HG03280 (cell line): ENCODE measurements around the gene TACC2.

Experiments
- ATAC-seq: cut with Tn5 transposase; IDR thresholded peaks from one replicate; pipeline ENCODE4 v1.9.1; 2021; ENCODE audit warnings: mild to moderate bottlenecking, moderate library complexity; ENCODE audit not compliant: unreplicated experiment

The TACC2 gene

GRCh38 chr10:122164023-122164601, 175.1 kb downstream of the TACC2 start:
- ATAC-seq, result no peak

GRCh38 chr10:122164815-122165483, 176.0 kb downstream of the TACC2 start:
- no peak for ATAC-seq

- no peak for ATAC-seq
Observed at GRCh38 chr10:122165484-122166276, 176.7 kb downstream of the TACC2 start.

- no peak for ATAC-seq
Observed at GRCh38 chr10:122168101-122168500, 179.1 kb downstream of the TACC2 start.

- no peak for ATAC-seq
Observed at GRCh38 chr10:122168598-122169394, 179.8 kb downstream of the TACC2 start.

GRCh38 chr10:122170802-122171201, 181.8 kb downstream of the TACC2 start:
- no peak for ATAC-seq

- ATAC-seq, result no peak
Observed at GRCh38 chr10:122171302-122172075, 182.5 kb downstream of the TACC2 start.

GRCh38 chr10:122172361-122173008, 183.5 kb downstream of the TACC2 start:
- ATAC-seq, result no peak

- no peak for ATAC-seq
Observed at GRCh38 chr10:122173337-122173736, 184.4 kb downstream of the TACC2 start.

- no peak for ATAC-seq
Observed at GRCh38 chr10:122173766-122174435, 184.9 kb downstream of the TACC2 start.

GRCh38 chr10:122176232-122177213, 187.6 kb downstream of the TACC2 start:
- ATAC-seq, result no peak

- no peak for ATAC-seq
Observed at GRCh38 chr10:122178655-122179054, 189.7 kb downstream of the TACC2 start.

- ATAC-seq, result no peak
Observed at GRCh38 chr10:122181041-122181732, 192.2 kb downstream of the TACC2 start.

GRCh38 chr10:122181876-122182275, 192.9 kb downstream of the TACC2 start:
- ATAC-seq, result no peak

- ATAC-seq, result no peak
Observed at GRCh38 chr10:122182308-122182707, 193.3 kb downstream of the TACC2 start.

- ATAC-seq, result no peak
Observed at GRCh38 chr10:122184254-122184653, 195.3 kb downstream of the TACC2 start.

GRCh38 chr10:122185643-122186042, 196.7 kb downstream of the TACC2 start:
- ATAC-seq, result no peak
